ENCODE results near the gene KSR1.
"Not testable (repeated sequence)": the region's sequence is repeated elsewhere in the genome, so short reads cannot be mapped to it uniquely, and the experiment has no call there.

Gene KSR1

DNA sequence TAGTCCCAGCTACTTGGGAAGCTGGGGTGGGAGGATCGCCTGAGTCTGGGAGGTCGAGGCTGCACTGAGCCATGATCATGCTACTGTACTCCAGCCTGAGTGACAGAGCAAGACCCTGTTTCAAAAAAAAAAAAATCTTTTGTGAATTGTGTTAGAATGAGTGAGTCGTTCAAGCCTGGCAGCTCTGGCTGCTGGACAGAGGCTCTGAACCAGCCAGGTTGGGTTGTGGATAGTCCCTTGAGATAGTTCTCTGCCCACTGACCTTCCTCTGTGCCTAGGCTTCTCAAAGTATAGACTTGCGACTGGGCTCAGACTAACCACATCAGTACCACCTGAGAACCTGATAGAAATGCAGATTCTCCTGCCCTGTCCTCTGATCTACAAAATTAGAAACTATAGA lies 2.2 kb upstream of the KSR1 start:
- DNase-seq (ENCODE audit: low read depth) = no peak

DNA sequence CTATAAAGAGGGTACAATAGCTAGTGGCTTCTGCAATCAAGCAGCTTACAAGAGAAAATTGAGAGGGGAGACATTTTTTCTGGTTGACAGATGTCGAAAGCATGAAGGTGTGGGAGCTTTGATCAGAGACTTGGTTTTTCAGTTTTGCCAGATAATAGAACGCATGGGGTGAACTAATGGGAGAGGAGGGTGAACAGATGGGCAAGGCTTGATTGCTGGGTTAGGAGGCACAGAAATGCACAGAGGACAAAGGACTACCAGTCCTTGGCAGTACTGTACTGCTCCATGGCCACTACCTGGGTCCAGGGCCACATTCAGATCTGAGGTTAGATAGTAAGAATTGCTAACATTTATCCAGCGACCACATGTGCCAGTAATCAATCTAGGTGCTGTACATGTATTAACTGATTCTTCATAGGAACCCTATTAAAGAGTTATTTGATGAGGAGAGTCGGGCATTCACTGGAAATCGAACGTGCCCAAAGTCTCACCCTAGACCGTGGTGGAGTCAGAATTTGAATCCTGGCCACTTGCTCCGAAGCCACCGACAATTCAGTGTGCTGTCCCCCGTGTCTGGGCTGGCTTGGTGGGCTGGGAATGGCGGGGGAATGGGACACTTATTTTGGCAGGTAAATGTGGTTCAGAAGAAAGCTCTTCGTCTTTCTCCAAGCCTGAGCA lies 873 bp upstream of the KSR1 start:
- no peak for DNase-seq (ENCODE audit: low read depth)

DNA sequence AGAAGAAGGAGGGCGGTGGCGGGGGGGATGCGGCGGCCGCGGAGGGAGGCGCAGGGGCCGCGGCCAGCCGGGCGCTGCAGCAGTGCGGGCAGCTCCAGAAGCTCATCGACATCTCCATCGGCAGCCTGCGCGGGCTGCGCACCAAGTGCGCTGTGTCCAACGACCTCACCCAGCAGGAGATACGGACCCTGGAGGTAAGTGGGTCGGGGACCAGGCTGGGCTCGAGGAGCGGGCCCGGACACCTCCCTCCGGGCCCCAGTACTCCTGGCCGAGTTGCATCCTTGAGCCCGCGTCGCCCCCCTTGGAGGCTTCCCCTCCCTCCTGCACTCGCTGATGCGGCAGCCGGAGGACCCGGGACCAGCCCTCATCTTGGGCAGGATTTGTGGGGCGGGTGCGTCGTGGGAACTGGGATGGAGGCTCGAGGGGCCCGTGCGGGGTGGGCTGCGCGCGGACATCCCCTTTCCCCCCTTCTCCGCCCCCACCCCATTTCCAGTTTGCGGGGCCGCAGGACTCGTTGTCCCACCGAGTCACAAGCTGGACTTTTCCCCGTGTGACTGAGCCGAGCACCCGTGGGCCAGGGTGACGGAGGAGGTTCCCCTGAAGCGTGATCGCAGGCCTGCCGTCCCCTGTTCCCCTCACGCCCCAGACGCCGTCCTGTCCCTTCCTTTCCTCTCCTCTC lies 572 bp downstream of the KSR1 start:
- DNase-seq (ENCODE audit: low read depth) = no peak

DNA sequence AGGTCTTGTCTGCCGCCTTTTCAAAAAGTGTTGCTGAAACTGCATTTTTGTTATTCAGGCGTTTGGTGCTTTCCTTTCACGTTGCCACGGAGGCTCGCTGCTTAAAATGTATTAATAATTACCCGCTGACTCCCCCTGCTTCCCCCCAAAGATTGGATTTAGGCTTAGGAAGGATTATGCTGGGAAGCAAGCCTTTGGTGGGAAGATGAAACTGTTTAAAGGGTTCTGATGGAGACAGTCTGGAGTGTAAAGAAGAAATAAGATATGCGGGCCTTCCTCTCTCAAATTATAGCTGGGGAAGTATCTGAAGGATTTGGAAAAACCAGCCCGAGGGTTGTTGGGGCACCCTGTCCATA lies 1.1 kb downstream of the KSR1 start:
- no peak for DNase-seq (ENCODE audit: low read depth)

DNA sequence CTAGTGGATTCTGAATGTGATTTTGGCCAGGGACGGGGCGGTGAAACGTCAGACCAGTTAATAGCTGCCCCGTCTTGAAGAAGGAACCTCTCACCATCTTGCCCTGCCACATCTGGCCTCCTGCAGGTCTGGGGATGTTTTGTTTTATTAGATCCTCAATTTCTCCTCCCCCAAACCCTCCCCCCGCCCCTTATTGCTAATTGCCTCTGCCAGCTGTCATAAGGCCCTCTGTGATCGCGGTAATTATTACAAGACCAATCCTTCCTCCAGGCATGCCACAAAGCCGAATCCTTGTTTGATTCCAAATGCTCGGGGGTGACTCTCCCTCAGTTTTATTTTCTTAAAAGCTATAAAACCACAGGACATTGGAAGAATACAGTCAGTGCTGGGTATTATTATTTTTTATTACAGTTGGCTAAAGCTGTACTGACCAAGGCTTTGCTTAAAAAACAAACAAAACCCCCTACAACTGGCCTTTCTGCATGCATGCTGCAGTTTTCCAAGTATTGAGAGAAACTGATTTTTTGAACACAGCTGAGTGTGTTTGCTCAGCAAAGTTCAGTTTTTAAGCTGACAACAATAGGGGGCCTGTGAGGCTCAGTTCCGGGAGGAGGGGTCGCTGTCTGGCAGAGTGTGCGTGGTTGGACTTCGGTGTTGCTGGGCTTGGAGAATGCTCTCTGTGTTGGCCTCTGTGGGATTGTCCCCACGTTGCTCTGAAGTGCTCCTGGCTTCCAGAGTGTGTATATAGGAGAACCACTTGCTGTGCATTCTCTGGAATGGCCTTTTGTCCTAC lies 1.7 kb downstream of the KSR1 start:
- no peak for DNase-seq (ENCODE audit: low read depth)

DNA sequence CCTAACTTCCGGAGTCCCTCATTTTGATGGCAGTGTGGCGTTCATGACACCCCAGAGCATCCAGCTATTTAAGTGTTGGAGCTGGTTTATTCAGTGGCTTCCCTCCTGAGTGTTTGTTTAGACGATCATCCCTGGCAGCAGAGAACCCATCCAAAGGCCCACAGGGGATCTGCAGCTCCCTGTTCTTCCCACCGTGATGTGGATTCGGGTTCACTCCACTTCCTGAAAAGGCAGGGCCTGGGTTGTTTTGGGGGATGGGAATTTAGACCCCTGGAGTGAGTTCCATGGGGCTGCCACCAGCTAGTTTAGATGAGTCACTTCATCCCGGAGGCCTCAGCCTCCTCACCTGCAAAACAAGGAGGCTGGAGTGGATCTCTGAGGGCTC lies 2.3 kb downstream of the KSR1 start:
- DNase-seq (ENCODE audit: low read depth) = no peak

DNA sequence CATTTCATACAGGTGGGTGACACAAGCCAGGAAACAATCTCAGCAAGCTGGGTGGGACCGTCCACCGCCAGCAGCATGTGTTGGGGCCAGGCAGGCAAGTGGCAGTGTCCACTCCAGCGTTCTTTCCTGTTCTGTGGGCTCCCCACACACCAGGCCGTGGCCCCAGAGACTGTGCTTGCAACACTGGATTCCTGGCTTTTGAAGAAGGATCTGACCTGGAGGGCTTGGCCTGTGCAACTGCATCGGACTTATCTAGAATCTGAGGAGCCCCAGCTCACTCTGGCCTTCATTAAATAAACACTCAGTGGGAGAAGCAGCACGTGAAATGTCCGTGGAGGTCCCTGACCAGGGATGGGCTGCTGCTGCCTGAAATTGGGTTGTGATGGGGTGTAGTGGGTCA lies 3.2 kb downstream of the KSR1 start:
- DNase-seq (ENCODE audit: low read depth) = no peak

DNA sequence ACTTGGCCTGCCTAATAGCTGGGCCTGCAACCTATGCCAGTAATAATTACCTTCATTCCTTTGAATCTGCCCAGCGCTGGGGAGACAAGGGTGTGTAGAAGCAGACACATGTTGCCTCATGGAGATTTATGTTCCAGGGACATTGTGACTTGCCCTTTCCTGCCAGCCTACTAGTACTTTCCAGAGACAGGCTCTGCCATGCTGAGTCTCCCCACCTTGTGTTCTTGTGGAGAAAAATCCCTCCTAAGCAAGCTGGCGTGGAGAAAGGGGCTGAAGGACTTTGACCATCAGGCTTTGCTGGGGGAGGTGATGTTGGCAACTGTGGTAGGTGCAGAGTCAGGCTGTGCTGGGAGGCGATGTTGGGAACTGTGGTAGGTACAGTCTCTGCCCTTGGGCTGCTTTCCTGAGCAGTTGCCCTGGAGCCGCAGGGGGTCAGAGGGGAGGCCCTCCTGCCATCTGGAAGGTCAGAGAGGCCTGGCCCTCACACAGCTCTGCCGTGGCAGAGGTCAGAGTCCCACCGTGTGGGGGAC lies 4.0 kb downstream of the KSR1 start:
- DNase-seq (ENCODE audit: low read depth) = no peak

DNA sequence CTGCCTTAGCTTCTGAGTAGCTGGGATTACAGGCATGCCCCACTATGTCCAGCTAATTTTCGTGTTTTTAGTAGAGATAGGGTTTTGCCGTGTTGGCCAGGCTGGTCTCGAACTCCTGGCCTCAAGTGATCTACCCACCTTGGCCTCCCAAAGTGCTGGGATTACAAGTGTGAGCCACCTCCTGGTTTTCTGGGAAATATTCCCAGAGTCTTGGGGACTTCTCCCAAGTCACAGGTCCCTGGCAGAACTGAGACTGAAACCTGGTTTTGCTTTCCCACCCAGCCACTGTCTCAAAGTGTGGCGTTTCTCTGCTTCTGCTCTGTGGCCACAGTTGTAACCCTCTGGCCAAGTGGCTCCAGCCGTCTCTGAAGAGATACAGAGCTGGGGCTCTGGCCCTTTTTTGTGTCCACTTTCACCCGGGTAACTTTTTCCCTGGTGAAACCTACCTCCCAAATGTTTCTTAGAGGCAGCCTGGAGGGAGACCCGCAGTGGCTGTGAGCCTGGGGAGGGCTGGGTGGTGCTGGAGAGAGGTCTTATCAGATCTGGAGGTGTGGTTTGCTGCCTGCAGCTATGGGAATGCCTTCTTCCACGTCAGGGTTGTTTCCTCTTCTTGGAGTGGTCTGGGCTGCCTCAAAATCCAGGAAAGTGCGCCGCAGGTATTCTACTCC lies 5.1 kb downstream of the KSR1 start:
- no peak for DNase-seq (ENCODE audit: low read depth)

DNA sequence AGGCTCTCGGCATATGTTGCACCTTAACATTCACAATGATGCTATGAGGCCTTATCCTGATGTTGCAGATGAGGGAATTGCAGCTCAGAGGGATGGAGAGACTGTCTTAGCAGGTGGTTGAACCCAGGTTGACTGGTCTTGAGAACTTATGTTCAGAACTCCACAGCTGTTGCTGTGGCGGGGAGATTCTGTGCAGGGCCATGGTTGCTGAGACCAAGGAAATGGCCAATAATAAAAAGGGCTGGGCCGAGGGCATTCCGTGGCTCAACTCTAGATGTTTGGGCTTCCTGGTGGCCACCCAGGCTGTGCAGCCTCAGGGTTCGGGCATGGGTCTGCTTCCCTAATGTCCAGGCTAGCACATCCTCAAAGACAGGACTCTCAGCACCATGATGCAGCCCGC lies 5.9 kb downstream of the KSR1 start:
- no peak for DNase-seq (ENCODE audit: low read depth)

DNA sequence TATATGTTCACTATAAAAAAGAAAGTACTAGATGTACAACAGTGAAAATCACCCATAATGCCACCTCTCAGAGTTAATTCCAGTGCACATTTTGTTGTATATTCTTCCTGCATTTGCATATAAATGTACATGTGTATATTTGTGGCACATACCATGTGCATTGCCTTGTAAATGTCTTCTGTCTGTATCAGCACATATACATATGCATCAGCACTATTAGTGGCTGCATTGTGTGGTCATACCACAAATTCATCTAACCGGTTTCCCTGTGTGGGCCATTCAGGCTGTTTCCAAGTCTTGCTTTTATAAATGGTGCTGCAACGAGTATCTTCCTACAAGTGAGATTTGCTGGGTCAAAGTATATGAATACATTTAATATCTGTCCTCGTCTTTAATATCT lies 6.5 kb downstream of the KSR1 start:
- no peak for DNase-seq (ENCODE audit: low read depth)

DNA sequence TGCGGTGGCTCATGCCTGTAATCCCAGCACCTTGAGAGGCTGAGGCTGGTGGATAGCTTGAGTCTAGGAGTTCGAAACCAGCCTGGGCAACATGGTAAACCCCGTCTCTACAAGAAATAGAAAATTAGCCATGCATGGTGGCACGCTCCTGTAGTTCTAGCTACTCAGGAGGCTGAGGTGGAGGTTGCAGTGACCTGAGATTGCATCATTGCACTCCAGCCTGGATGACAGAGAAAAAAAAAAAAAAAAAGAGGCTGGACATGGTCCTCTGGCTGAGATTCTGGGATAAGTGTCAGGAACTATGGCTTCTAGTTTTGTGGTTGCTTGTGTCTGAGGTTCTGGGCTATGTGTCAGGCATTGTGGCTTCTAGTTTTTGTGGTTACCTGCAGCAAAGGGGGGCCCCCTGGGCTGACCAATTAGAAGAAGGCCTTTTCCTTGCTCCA lies 7.0 kb downstream of the KSR1 start:
- no peak for DNase-seq (ENCODE audit: low read depth)

DNA sequence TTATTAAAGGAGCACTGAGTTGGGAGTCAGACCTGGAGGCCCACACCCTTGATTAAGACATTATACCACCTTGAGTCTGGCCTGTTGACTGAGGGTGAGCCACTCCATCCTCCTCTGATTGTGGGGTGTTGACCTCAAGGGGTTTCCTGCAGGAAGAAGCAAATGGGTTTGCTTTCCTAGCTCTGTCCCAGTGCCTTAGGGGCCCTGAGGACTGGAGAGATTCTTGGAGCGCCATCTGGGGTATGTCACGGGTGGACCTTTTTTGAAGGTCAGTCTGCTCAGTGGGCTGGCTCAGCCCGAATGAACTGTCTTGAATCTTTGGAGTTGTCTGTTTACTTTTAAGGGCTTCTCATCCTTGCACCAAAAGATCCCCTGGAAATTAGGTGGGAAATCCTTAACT lies 7.8 kb downstream of the KSR1 start:
- not testable (repeated sequence) for DNase-seq (ENCODE audit: low read depth)

DNA sequence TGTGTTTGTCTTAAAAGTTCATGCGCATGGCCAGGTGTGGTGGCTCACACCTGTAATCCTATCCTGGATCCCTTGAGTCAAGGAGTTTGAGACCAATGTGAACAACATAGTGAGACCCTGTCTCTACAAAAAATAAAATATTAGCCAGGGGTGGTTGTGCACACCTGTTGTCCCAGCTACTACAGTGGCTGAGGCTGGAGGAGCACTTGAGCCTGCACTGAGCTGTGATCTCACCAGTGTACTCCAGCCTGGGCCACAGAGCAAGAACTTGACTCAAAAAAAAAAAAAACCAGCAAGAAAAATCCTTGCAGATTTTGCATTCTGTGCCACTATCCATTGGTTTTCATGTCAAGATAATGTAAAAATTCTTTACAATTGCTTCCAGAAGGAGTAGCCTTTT lies 8.2 kb downstream of the KSR1 start:
- DNase-seq (ENCODE audit: low read depth) = no peak

DNA sequence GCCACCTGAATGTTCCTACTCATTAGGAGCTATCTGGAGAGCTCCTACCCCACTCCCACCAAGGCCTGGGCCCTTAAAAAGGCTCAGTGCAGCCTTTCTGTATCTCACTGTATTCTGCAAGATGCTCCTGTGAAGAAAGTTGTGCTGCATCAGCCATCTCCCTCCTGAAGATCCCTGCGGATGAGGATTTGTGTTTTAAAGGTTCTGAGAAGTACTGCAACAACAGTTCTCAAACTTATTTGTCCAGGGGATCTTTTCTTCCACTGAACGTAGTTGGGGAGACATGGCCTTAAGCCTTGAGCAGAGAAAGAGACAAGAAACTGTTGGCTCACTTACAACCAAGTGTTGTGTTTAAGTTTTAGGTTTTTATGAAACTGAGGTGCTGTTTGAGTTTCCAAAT lies 9.6 kb downstream of the KSR1 start:
- DNase-seq (ENCODE audit: low read depth) = not testable (repeated sequence)

DNA sequence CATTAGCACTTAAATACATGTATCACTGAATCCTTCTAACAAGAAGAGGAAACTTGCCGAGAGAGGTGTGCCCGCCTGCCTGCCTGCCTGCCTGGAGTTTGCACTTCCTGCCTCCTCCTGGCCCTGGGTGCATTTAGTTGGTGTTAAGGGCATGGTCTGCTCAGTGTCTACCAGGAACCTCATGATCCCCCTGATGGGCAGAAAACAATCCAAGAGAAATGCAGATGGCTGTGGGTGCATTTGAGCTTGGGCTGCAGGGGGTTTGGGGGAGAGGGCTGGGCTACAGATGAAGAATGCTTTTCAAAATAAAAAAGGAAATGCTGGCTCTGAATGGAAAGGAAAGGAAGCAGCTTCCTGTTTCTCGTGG lies 10.1 kb downstream of the KSR1 start:
- DNase-seq (ENCODE audit: low read depth) = no peak

DNA sequence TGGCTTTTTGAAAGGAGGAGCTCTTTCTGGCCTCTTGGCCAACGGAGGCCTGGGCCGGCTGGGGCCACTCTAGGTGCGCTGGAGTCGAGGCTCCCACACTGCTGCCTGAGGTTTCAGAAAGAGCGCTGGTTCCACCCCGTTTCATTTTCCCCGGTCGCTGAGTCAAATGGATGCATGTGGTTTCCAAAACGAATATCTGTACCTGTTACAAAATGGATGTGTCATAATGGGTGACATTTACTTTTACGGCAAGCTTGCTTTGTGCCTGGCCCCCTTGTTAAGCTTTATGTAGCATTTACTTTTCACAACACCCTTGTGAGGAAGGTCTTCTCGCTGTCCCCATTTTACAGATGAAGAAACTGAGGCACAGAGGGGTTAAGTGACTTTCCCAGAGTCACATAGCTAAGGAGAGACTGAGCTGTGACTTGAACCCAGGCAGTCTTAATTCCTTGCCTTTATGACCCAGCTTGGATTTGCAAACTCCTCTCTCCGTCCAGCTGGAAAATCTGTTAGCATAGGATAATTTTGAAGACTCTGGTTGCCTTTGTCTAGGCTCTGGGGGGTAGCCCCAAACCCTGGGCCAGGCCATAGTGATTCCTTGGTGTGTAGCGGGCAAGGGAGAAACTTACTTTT lies 10.6 kb downstream of the KSR1 start:
- DNase-seq (ENCODE audit: low read depth) = no peak

DNA sequence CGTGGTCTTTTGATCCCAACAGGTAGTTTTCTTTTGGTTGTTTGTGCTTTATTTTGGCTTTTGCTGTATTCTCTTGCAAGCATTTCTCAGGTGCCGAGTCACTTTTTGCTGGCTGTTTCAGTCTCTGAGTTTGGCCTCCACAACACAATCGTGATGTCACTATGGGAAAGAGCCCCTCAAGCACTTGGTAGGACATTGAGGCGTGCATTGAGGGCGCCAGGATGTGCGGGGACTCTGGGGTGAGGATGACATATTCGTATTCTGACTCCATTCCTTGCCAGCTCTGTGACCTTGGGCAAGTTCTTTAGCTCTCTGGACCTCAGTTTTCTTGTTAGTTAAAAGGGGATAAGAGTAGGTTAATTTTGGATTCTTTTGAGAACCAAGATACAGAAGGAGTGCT lies 13.0 kb downstream of the KSR1 start:
- no peak for DNase-seq (ENCODE audit: low read depth)

DNA sequence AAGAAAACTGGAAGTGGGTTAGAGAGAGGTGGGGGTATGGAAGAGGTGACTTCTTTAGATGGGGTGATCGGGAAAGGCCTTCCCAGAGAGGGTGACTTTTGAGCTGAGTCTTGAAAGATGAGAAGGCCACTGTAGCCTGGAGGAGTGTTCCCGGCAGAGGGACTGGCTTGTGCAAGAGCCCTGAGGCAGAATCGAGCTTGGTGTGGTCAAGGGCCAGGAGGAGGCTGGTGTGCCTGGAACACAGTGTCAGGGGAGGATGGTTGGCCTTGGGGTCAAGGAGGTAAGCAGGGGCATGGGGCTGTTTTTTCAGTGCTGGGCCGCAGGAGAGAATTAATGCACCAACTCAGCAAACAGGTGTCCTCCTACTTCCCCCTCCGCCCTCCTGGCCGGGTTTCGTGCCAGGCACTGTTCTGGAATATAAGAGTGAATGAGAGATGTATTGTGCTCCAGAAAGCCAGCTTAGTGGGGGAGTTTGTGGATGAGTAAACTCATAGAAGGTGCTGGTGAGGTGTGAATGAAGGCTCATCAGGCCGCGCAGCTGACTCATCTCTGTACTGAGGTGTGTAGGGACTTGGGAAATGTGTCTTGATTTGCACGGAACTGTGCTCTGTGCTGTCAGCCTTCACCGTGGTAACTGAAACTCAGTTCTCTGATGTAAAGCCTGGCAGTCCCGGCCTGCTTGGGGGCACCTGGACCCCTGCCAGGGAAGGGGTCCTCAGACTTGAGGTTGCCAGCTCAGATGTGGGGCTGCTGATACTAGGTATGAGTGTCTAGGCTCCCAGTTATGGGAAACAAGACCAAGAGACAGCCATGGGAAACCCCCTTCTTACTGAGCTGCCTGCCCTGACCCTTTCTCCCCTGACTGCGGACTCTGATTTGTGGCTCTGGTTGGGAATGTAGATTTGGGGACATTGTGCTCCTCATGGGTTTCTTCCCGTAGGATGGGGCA lies 15.3 kb downstream of the KSR1 start:
- no peak for DNase-seq (ENCODE audit: low read depth)

DNA sequence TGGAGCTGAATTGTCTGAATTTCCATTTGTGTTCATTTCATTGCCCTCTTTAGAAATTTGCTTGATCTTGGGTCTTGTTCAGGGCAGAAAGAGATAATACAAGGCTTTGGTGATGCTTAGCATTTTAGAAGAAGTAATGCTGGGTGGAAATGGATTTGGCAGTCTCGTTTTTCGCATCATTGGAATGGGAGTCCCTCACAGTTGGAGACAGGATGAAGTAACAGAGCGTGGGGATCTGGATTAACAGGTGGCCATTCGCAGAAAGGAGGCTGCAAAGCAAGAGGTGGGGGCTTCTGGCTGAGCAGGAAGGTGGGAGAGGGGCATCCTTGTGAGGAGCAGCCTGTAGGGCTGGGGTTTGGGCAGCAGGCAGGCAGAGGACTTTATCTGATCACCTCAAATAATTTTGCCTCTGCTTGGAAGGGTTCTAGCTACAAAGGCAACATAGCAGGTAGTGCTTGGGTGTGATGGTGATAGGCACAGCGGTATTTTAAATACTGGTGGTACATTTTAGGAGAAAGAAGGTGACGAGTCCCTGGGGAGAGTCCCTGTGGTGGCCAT lies 17.0 kb downstream of the KSR1 start:
- DNase-seq (ENCODE audit: low read depth) = no peak
